Astrocyte (in vitro differentiated cells and primary cell): ENCODE measurements around the gene RFC3. TPM values are rescaled to one million over a fixed set of nuclear protein-coding genes. Genes with fewer than 3 reads are reported as not detected.
"Not testable (repeated sequence)": the region's sequence is repeated elsewhere in the genome, so short reads cannot be mapped to it uniquely, and the experiment has no call there.

ENCODE experiments used
- DNase-seq: peaks from one replicate; pipeline ENCODE4 v3.0.0-alpha.2; 2010; ENCODE audit warnings: low read depth
- FAIRE-seq: peaks from 2 replicates; lab custom pipeline; 2011; peaks lifted over from hg19 to GRCh38; lab: Jason Lieb, UNC
- H2AFZ ChIP-seq: 2 replicates; pipeline ENCODE4 v1.6.0; 2012; ENCODE audit warnings: low read depth, low read length, inconsistent platforms
- H3K27ac ChIP-seq: 2 replicates; pipeline ENCODE4 v1.5.1; 2011; ENCODE audit warnings: low read depth, low read length, inconsistent platforms
- H3K27me3 ChIP-seq: 2 replicates; pipeline ENCODE4 v1.6.0; 2011; ENCODE audit warnings: low read length, inconsistent platforms; ENCODE audit not compliant: insufficient read depth
- H3K36me3 ChIP-seq: 2 replicates; pipeline ENCODE4 v1.5.1; 2011; ENCODE audit warnings: low read length, inconsistent platforms; ENCODE audit not compliant: insufficient read depth
- H3K4me1 ChIP-seq: 2 replicates; pipeline ENCODE4 v1.5.1; 2011; ENCODE audit warnings: low read length, inconsistent platforms; ENCODE audit not compliant: insufficient read depth
- H3K4me2 ChIP-seq: 2 replicates; pipeline ENCODE4 v1.6.0; 2012; ENCODE audit warnings: low read length, inconsistent platforms
- H3K4me3 ChIP-seq: 2 replicates; pipeline ENCODE4 v1.5.1; 2011; ENCODE audit warnings: low read depth, mild to moderate bottlenecking, low read length, inconsistent platforms; ENCODE audit not compliant: insufficient read depth
- H3K79me2 ChIP-seq: 2 replicates; pipeline ENCODE4 v1.6.0; 2012; ENCODE audit warnings: mild to moderate bottlenecking, low read length, inconsistent platforms; ENCODE audit not compliant: insufficient read depth
- H3K9ac ChIP-seq: 2 replicates; pipeline ENCODE4 v1.6.0; 2012; ENCODE audit warnings: mild to moderate bottlenecking, low read length, inconsistent platforms
- H3K9me3 ChIP-seq: 2 replicates; pipeline ENCODE4 v1.5.1; 2012; ENCODE audit warnings: low read depth, mild to moderate bottlenecking, low read length, inconsistent platforms; ENCODE audit not compliant: insufficient read depth
- H4K20me1 ChIP-seq: 2 replicates; pipeline ENCODE4 v1.6.0; 2012; ENCODE audit warnings: low read length, inconsistent platforms; ENCODE audit not compliant: insufficient read depth
- H3K27ac Mint-ChIP-seq: one replicate; pipeline ENCODE4 v1.8.0; 2021; ENCODE audit warnings: mild to moderate bottlenecking, mixed read lengths; ENCODE audit not compliant: unreplicated experiment
- H3K27me3 Mint-ChIP-seq: one replicate; pipeline ENCODE4 v1.8.0; 2021; ENCODE audit warnings: low read depth, mixed read lengths; ENCODE audit not compliant: unreplicated experiment
- H3K36me3 Mint-ChIP-seq: one replicate; pipeline ENCODE4 v1.8.0; 2021; ENCODE audit warnings: low read depth, mixed read lengths; ENCODE audit not compliant: unreplicated experiment
- H3K4me1 Mint-ChIP-seq: one replicate; pipeline ENCODE4 v1.8.0; 2021; ENCODE audit warnings: low read depth, mixed read lengths; ENCODE audit not compliant: unreplicated experiment
- H3K4me3 Mint-ChIP-seq: one replicate; pipeline ENCODE4 v1.8.0; 2021; ENCODE audit warnings: mild to moderate bottlenecking, moderate library complexity, mixed read lengths; ENCODE audit not compliant: unreplicated experiment
- H3K9me3 Mint-ChIP-seq: one replicate; pipeline ENCODE4 v1.8.0; 2021; ENCODE audit warnings: mild to moderate bottlenecking, mixed read lengths; ENCODE audit not compliant: unreplicated experiment
- CTCF ChIP-seq: IDR thresholded peaks from 2 replicates; pipeline ENCODE4 v1.5.1; 2011; ENCODE audit warnings: low read depth, mild to moderate bottlenecking, inconsistent platforms, low read length, moderate library complexity; ENCODE audit not compliant: insufficient read depth
- EZH2 ChIP-seq: IDR thresholded peaks from 2 replicates; pipeline ENCODE4 v1.6.1; 2012; ENCODE audit warnings: mild to moderate bottlenecking, low read length, inconsistent platforms; ENCODE audit not compliant: insufficient read depth
- total RNA-seq: library from RNA; stranded (reverse); gene quantifications from 2 replicates; pipeline ENCODE4 v1.2.1, GENCODE V29; 2021

Gene RFC3
- total RNA-seq, 1 donor from 2014 or later = 8.2 TPM

GRCh38 chr13:33806470-33807248, 11.3 kb upstream of the RFC3 start:
- Mint-ChIP-seq H3K4me1 (no peaks in the 10 kb centered on the region), H3K4me3 (no peak overlapping the region), H3K27me3 (no peaks in the 10 kb centered on the region), H3K9me3 (no peaks in the 10 kb centered on the region), H3K36me3 (no peaks in the 10 kb centered on the region), H3K27ac (no peak overlapping the region)
- TF ChIP-seq CTCF (no peak), EZH2 (no peak)
- H4K20me1 ChIP-seq = no peaks in the 10 kb centered on the region
- no peak overlapping the region for H3K4me2 ChIP-seq
- H3K4me3 ChIP-seq = no peak overlapping the region
- H3K36me3 ChIP-seq = no peaks in the 10 kb centered on the region
- H3K4me1 ChIP-seq = no peaks in the 10 kb centered on the region
- no peak overlapping the region for H3K9ac ChIP-seq
- FAIRE-seq (no peak), DNase-seq (no peak)
- H3K79me2 ChIP-seq = no peaks in the 10 kb centered on the region
- no peak overlapping the region for H3K27ac ChIP-seq
- H2AFZ ChIP-seq = no peak overlapping the region
- H3K27me3 ChIP-seq = peaks cover 6% of the 10 kb centered on the region
- no peaks in the 10 kb centered on the region for H3K9me3 ChIP-seq

- H3K9me3 ChIP-seq, H3K4me1 Mint-ChIP-seq, H4K20me1 ChIP-seq, H3K9ac ChIP-seq, H3K27me3 ChIP-seq, DNase-seq, H3K36me3 ChIP-seq, H2AFZ ChIP-seq, H3K27ac ChIP-seq, H3K4me3 Mint-ChIP-seq, H3K27me3 Mint-ChIP-seq, H3K36me3 Mint-ChIP-seq, H3K4me2 ChIP-seq, H3K79me2 ChIP-seq, H3K27ac Mint-ChIP-seq, H3K9me3 Mint-ChIP-seq, FAIRE-seq, H3K4me1 ChIP-seq, H3K4me3 ChIP-seq: not testable (repeated sequence)
Measured at GRCh38 chr13:33812829-33813228, 5.1 kb upstream of the RFC3 start.

- Mint-ChIP-seq H3K36me3 (no peaks in the 10 kb centered on the region), H3K27ac (no peak overlapping the region), H3K4me3 (no peak overlapping the region), H3K4me1 (no peaks in the 10 kb centered on the region), H3K9me3 (no peaks in the 10 kb centered on the region), H3K27me3 (no peaks in the 10 kb centered on the region)
- Histone ChIP-seq H3K27me3 (no peaks in the 10 kb centered on the region), H3K4me1 (no peaks in the 10 kb centered on the region), H3K4me3 (no peak overlapping the region), H3K9ac (no peak overlapping the region), H4K20me1 (no peaks in the 10 kb centered on the region), H3K27ac (no peak overlapping the region), H3K4me2 (no peak overlapping the region), H3K79me2 (peaks cover 19% of the 10 kb centered on the region), H3K9me3 (no peaks in the 10 kb centered on the region), H2AFZ (no peak overlapping the region), H3K36me3 (no peaks in the 10 kb centered on the region)
- no peak for TF ChIP-seq EZH2
- TF ChIP-seq CTCF = no peak
- FAIRE-seq (no peak), DNase-seq (no peak)
Measured at GRCh38 chr13:33815011-33815550, 2.9 kb upstream of the RFC3 start.
